Cardiac fibroblast (primary cell): ENCODE data around the gene MAGI3.

Experiments
- DNase-seq, 2 donors: peaks; one replicate each; pipeline versions ENCODE4 v3.0.0 to v3.0.0-alpha.2; 2010; ENCODE audit warnings: low read depth in 2 of 2
- H3K4me3 ChIP-seq, 2 donors: replicated peaks in 1 of 2; 1 replicate in 1 of 2; 2 replicates in 1 of 2; pipeline ENCODE4 v1.5.1; 2011; ENCODE audit warnings: low read depth in 2 of 2, low read length in 2 of 2, mild to moderate bottlenecking in 2 of 2, moderate library complexity in 1 of 2
- CTCF ChIP-seq: IDR thresholded peaks from one replicate; pipeline ENCODE4 v1.5.1; 2011; ENCODE audit warnings: low read depth, mild to moderate bottlenecking, low read length, inconsistent platforms

MAGI3 gene

GRCh38 chr1:113389953-113390834 is at the start of gene MAGI3:
Gene MAGI3, plus strand, starts transcription at chr1:113390515. Its CDS starts 519 bp downstream, at chr1:113391034.
- peak within 1 kb of the TSS; percentile 95 to 96 for H3K4me3 ChIP-seq
- TF ChIP-seq CTCF = no peak
- peak; percentile 98 to 99 for DNase-seq

- no peak for TF ChIP-seq CTCF
- peak in 1 of 2 donors; percentile 13 for DNase-seq
- no peak overlapping the region for H3K4me3 ChIP-seq
Measured at GRCh38 chr1:113353580-113353979, 36.7 kb upstream of the MAGI3 start.

GRCh38 chr1:113363935-113364334 is 26.4 kb upstream of the MAGI3 start:
- no peak for TF ChIP-seq CTCF
- no peak overlapping the region for H3K4me3 ChIP-seq
- DNase-seq = no peak

- no peak for DNase-seq
- no peak for TF ChIP-seq CTCF
- H3K4me3 ChIP-seq = no peak overlapping the region
Measured at GRCh38 chr1:113369040-113369439, 21.3 kb upstream of the MAGI3 start.

- TF ChIP-seq CTCF = no peak
- H3K4me3 ChIP-seq = no peak overlapping the region
- no peak for DNase-seq
Measured at GRCh38 chr1:113369699-113370098, 20.6 kb upstream of the MAGI3 start.

GRCh38 chr1:113370868-113371267 is 19.4 kb upstream of the MAGI3 start:
- DNase-seq = no peak
- no peak overlapping the region for H3K4me3 ChIP-seq
- no peak for TF ChIP-seq CTCF
